GM12801 (cell line): ENCODE data around the gene CDH4.

ENCODE experiments used
- TF ChIP-seq, protein P1 (sequence below): IDR thresholded peaks from one replicate; pipeline ENCODE4 v1.5.1; 2011; ENCODE audit warnings: control low read depth; ENCODE audit not compliant: insufficient read length; ENCODE audit errors: extremely low read depth

CDH4 gene

DNA sequence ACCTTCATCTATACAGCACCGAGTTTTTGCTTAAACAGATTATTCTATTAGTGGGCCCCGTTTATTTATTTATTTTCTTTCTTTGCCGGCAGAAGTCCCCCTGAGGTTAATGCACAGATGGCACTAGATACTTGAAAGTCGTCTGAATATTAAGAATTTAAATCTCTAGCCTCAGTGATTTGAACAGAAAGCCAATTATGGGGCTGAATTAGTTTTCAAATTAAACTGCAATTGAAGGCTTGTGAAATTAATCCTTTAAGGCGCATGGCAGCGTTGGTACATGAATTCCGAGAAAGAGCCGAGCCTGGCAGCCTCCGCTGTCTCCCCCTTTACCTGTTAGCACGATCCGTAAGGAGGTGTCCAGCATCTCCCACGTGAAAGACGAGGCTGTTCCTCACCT, 610.8 kb downstream of the CDH4 start:
- TF ChIP-seq, protein P1, sequence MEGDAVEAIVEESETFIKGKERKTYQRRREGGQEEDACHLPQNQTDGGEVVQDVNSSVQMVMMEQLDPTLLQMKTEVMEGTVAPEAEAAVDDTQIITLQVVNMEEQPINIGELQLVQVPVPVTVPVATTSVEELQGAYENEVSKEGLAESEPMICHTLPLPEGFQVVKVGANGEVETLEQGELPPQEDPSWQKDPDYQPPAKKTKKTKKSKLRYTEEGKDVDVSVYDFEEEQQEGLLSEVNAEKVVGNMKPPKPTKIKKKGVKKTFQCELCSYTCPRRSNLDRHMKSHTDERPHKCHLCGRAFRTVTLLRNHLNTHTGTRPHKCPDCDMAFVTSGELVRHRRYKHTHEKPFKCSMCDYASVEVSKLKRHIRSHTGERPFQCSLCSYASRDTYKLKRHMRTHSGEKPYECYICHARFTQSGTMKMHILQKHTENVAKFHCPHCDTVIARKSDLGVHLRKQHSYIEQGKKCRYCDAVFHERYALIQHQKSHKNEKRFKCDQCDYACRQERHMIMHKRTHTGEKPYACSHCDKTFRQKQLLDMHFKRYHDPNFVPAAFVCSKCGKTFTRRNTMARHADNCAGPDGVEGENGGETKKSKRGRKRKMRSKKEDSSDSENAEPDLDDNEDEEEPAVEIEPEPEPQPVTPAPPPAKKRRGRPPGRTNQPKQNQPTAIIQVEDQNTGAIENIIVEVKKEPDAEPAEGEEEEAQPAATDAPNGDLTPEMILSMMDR, result no peak

DNA sequence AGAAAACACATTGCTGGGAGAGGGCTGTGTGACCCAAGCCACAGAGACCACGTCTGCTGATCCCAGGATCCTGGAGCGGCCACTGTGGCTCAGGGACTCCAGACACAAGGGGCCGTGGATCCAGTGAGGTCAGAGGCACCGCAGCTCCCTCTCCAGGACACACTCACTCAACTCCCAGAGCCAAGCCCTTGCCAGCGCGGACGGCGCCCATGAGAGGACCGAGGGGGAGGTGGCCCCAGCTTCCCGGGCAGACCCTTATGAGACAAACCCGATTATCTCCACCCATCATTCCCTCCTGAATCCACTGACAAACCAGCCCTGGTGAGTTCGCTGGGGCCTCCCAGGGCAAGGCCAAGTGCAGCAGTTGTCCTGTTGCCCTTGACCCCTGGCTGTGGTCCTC, 612.4 kb downstream of the CDH4 start:
- TF ChIP-seq, protein P1, result no peak

DNA sequence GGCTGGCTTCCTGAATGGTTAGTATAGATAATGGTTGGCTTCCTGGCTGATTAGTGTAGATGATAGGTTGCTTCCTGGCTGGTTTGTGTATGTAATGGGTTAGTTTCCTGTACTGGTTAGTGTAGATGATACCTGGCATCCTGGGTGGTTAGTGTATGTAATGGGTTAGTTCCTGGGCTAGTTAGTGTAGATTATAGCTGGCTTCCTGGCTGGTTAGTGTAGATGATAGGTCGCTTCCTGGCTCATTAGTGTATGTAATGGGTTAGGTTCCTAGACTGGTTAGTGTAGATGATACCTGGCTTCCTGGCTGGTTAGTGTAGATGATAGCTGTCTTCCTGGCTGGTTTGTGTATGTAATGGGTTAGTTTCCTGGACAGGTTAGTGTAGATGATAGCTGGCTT, 613.3 kb downstream of the CDH4 start:
- TF ChIP-seq, protein P1, result no peak

DNA sequence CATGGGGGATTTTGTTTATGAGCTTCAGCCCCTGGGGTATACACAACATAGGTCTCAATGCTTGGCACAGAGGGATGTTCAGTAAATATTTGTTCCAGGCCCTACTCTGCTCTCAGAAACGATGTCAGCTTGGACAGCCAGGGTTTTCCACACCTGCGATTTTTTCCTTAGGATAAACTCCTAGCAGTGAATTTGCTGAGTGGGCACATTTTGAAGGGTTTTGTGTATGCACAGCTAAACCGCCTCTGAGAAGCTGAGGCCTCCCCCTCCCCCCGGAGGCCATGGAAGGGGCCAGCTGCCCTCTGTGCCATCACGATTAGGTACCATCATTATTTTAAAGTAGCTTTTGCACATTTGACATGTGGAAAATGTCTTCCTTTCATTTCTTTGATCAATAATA, 614.1 kb downstream of the CDH4 start:
- TF ChIP-seq, protein P1, result no peak

DNA sequence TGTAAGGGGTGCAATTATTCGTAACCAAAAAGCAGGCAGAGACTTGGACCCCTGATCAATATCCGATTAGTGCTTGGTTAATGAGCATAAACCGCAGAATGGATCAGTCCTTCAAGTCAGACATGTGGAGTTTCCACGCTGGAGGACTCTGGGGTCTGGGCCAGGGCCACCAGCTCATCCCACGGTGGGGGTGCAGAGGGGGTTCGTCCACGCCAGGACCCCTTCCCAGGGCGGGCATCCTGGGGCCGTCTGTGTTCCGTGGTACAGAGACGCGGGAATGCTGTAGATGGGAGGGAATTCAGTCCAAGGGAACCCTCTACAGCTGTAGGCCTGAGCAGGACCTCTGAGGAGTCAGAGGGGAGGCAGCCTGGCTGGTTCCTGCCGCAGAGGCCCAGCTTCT, 615.9 kb downstream of the CDH4 start:
- TF ChIP-seq, protein P1, result no peak

DNA sequence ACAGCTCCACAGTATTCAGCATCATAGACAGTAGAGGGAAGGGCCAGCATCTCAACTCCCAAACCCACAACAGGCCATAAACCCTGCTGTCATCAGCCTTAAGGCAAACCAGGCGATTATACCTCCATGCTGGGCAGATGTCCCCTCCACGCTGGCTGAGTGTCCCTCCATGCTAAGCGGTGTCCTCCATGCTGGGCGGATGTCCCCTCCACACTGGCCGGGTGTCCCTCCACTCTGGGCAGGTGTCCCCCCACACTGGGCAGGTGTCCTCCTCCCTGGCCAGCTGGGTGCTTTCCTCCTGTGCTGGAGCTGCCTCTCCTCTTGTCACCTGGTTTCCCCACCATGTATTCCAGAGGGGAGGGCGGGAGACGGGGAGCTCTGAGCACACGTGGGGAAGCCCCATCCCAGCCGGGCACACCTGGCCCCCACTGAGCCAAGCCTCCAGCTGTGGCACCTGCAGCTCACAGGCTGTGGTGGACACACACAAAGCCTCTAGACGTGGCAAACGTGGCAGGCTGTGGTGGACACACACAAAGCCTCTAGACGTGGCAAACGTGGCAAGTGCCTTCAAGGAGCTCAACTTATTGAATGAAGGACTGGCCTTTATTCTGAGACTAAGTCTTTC, 616.5 kb downstream of the CDH4 start:
- TF ChIP-seq, protein P1, result no peak

DNA sequence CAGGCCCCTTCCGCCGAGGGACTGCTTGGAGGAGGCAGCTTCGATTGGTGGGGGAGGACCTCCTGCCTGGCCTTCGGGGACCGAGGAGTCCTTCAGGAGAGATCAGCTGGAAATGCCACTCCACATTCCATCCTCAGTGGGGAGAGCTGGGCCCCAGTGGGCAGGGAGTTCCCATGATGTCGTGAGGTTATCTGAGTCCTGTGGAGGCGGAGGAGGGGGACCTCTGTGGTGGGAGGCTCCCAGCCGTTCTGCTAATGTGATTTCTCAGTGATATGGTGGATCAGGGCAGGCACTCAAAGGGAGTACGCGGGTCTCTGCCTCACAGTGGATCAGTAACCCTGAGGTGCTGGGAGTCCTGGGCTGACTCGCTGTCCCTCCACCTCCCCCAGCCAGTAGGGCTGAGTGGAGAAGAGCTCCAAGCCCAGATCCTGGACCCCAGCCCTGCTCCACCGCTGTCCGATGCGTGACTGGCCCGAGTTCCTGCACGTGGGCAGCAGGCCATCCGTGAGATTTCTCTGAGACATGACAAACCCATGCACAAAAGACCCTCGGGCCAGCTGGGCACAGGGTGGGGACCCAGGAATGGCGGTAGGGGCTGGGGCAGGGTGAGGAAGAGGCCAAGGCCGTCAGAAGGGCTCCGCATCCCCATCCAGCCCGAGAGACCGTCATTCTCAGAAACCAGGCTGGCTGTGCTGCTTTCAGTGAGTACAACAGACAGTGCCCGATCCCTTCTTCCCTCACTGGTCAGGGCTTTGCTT, 617.9 kb downstream of the CDH4 start:
- TF ChIP-seq, protein P1, result no peak
